Measurements from ENCODE around the gene BBOF1.
A peak's percentile ranks its signal among the peaks of the same experiment; 100 is the strongest.

BBOF1 gene

GRCh38 chr14:74045522-74045921, 26.4 kb downstream of the BBOF1 start:
- DNase-seq (no peak), ATAC-seq (replicated peaks) (no peak)
- Mint-ChIP-seq H3K4me1 (ENCODE audit: low read depth in 2 of 2) (no peaks in the 10 kb centered on the region), H3K9me3 (no peaks in the 10 kb centered on the region), H3K27ac (no peak overlapping the region), H3K36me3 (ENCODE audit: insufficient read depth) (no peaks in the 10 kb centered on the region), H3K27me3 (no peaks in the 10 kb centered on the region), H3K4me3 (no peak overlapping the region)

- Mint-ChIP-seq H3K4me1 (ENCODE audit: low read depth in 2 of 2) (no peaks in the 10 kb centered on the region), H3K27me3 (no peaks in the 10 kb centered on the region), H3K36me3 (ENCODE audit: insufficient read depth) (no peaks in the 10 kb centered on the region), H3K27ac (peak overlapping the region in 1 of 2 donors; percentile 25), H3K9me3 (no peaks in the 10 kb centered on the region), H3K4me3 (no peak overlapping the region)
- DNase-seq (no peak), ATAC-seq (replicated peaks) (no peak)
Measured at GRCh38 chr14:74048281-74048680, 29.1 kb downstream of the BBOF1 start.

GRCh38 chr14:74049876-74050495, 30.8 kb downstream of the BBOF1 start:
- Mint-ChIP-seq H3K36me3 (ENCODE audit: insufficient read depth) (peaks cover 2% of the 10 kb centered on the region), H3K27ac (peak overlapping the region in 1 of 2 donors; percentile 1), H3K9me3 (no peaks in the 10 kb centered on the region), H3K4me3 (no peak overlapping the region), H3K27me3 (no peaks in the 10 kb centered on the region), H3K4me1 (ENCODE audit: low read depth in 2 of 2) (no peaks in the 10 kb centered on the region)
- ATAC-seq (replicated peaks) (no peak), DNase-seq (no peak)

- no peaks in the 10 kb centered on the region for H3K27me3 Mint-ChIP-seq
- no peak for ATAC-seq (replicated peaks)
- H3K4me3 Mint-ChIP-seq = no peak overlapping the region
- peak overlapping the region in 1 of 2 donors; percentile 27 for H3K27ac Mint-ChIP-seq
- H3K4me1 Mint-ChIP-seq (ENCODE audit: low read depth in 2 of 2) = no peaks in the 10 kb centered on the region
- no peaks in the 10 kb centered on the region for H3K9me3 Mint-ChIP-seq
- DNase-seq = no peak
- peaks cover 54% of the 10 kb centered on the region for H3K36me3 Mint-ChIP-seq (ENCODE audit: insufficient read depth)
Measured at GRCh38 chr14:74062809-74063150, 43.6 kb downstream of the BBOF1 start.

GRCh38 chr14:74064426-74064825, 45.3 kb downstream of the BBOF1 start:
- Mint-ChIP-seq H3K9me3 (no peaks in the 10 kb centered on the region), H3K4me1 (ENCODE audit: low read depth in 2 of 2) (no peaks in the 10 kb centered on the region), H3K36me3 (ENCODE audit: insufficient read depth) (peaks cover 48% of the 10 kb centered on the region), H3K4me3 (no peak overlapping the region), H3K27ac (peak overlapping the region in 1 of 2 donors; percentile 13), H3K27me3 (no peaks in the 10 kb centered on the region)
- ATAC-seq (replicated peaks) = no peak
- DNase-seq = no peak

GRCh38 chr14:74064883-74065282, 45.7 kb downstream of the BBOF1 start:
- Mint-ChIP-seq H3K4me1 (ENCODE audit: low read depth in 2 of 2) (no peaks in the 10 kb centered on the region), H3K4me3 (no peak overlapping the region), H3K36me3 (ENCODE audit: insufficient read depth) (peaks cover 47% of the 10 kb centered on the region)

GRCh38 chr14:74065746-74066575, 46.8 kb downstream of the BBOF1 start:
- Mint-ChIP-seq H3K4me3 (no peak overlapping the region), H3K27me3 (no peaks in the 10 kb centered on the region), H3K4me1 (ENCODE audit: low read depth in 2 of 2) (no peaks in the 10 kb centered on the region), H3K9me3 (no peaks in the 10 kb centered on the region), H3K36me3 (ENCODE audit: insufficient read depth) (peaks cover 43% of the 10 kb centered on the region), H3K27ac (no peak overlapping the region)
- no peak for DNase-seq
- no peak for ATAC-seq (replicated peaks)

More at GRCh38 chr14:74064883-74065282, 45.7 kb downstream of the BBOF1 start:
- H3K9me3 Mint-ChIP-seq = no peaks in the 10 kb centered on the region
- no peak for ATAC-seq (replicated peaks)
- no peak for DNase-seq
- no peak overlapping the region for H3K27ac Mint-ChIP-seq
- no peaks in the 10 kb centered on the region for H3K27me3 Mint-ChIP-seq

- Mint-ChIP-seq H3K27me3 (no peaks in the 10 kb centered on the region), H3K4me3 (no peak overlapping the region), H3K36me3 (ENCODE audit: insufficient read depth) (no peaks in the 10 kb centered on the region), H3K27ac (no peak overlapping the region), H3K9me3 (no peaks in the 10 kb centered on the region), H3K4me1 (ENCODE audit: low read depth in 2 of 2) (peaks cover 0 to 3% of the 10 kb centered on the region in 2 donors)
- no peak for DNase-seq
- no peak for ATAC-seq (replicated peaks)
Measured at GRCh38 chr14:74077401-74077800, 58.3 kb downstream of the BBOF1 start.

- no peak overlapping the region for H3K27ac Mint-ChIP-seq
- H3K4me3 Mint-ChIP-seq = no peak overlapping the region
- no peak for DNase-seq
- H3K4me1 Mint-ChIP-seq (ENCODE audit: low read depth in 2 of 2) = peaks cover 17 to 26% of the 10 kb centered on the region in 2 donors
- H3K27me3 Mint-ChIP-seq = no peaks in the 10 kb centered on the region
- ATAC-seq (replicated peaks) = no peak
- no peaks in the 10 kb centered on the region for H3K9me3 Mint-ChIP-seq
- peaks cover 13% of the 10 kb centered on the region for H3K36me3 Mint-ChIP-seq (ENCODE audit: insufficient read depth)
Measured at GRCh38 chr14:74080820-74081460, 61.8 kb downstream of the BBOF1 start.

GRCh38 chr14:74081491-74081890, 62.3 kb downstream of the BBOF1 start:
- Mint-ChIP-seq H3K36me3 (ENCODE audit: insufficient read depth) (peaks cover 13% of the 10 kb centered on the region), H3K27ac (no peak overlapping the region), H3K9me3 (no peaks in the 10 kb centered on the region), H3K27me3 (no peaks in the 10 kb centered on the region), H3K4me3 (peak overlapping the region in 1 of 2 donors; percentile 34), H3K4me1 (ENCODE audit: low read depth in 2 of 2) (peaks cover 18 to 26% of the 10 kb centered on the region in 2 donors)
- no peak for DNase-seq
- ATAC-seq (replicated peaks) = no peak

- no peak for DNase-seq
- Mint-ChIP-seq H3K27me3 (no peaks in the 10 kb centered on the region), H3K4me1 (ENCODE audit: low read depth in 2 of 2) (peaks cover 18 to 26% of the 10 kb centered on the region in 2 donors), H3K36me3 (ENCODE audit: insufficient read depth) (peaks cover 13% of the 10 kb centered on the region), H3K4me3 (peak overlapping the region; percentile 94 to 96), H3K9me3 (no peaks in the 10 kb centered on the region), H3K27ac (no peak overlapping the region)
- ATAC-seq (replicated peaks) = no peak
Measured at GRCh38 chr14:74083161-74083560, 64.0 kb downstream of the BBOF1 start.

GRCh38 chr14:74083784-74084276, 64.7 kb downstream of the BBOF1 start:
- Mint-ChIP-seq H3K9me3 (no peaks in the 10 kb centered on the region), H3K4me1 (ENCODE audit: low read depth in 2 of 2) (peaks cover 18 to 29% of the 10 kb centered on the region in 2 donors), H3K36me3 (ENCODE audit: insufficient read depth) (peaks cover 13% of the 10 kb centered on the region), H3K4me3 (peak overlapping the region; percentile 94 to 96), H3K27me3 (no peaks in the 10 kb centered on the region), H3K27ac (peak overlapping the region; percentile 91 to 95)
- DNase-seq = peak in 1 of 3 experiments; percentile 3
- ATAC-seq (replicated peaks) = no peak

GRCh38 chr14:74084277-74085046, 65.3 kb downstream of the BBOF1 start, which contains the start of the genes ALDH6A1 and LIN52:
ALDH6A1 (minus strand) TSS chr14:74084453; CDS start chr14:74084394, 59 bp downstream.
LIN52 (plus strand) TSS chr14:74084956; CDS start chr14:74084975, 19 bp downstream.
- Mint-ChIP-seq H3K27me3 (no peaks in the 10 kb centered on the region), H3K4me3 (peak within 1 kb of the TSS; percentile 94 to 96), H3K9me3 (no peaks in the 10 kb centered on the region), H3K27ac (peak within 1 kb of the TSS; percentile 91 to 95), H3K36me3 (ENCODE audit: insufficient read depth) (peaks cover 13% of the 10 kb centered on the region), H3K4me1 (ENCODE audit: low read depth in 2 of 2) (peaks cover 21 to 34% of the 10 kb centered on the region in 2 donors)
- peak; percentile 100 for DNase-seq
- ATAC-seq (replicated peaks) = peak; percentile 87

Measured in effector memory CD8-positive, alpha-beta T cell (primary cell).